ENCODE data around the gene SRP19.
"Not testable (repeated sequence)": the region's sequence is repeated elsewhere in the genome, so short reads cannot be mapped to it uniquely, and the experiment has no call there.

The SRP19 gene

GRCh38 chr5:112860929-112861637, at the start of gene SRP19:
Gene SRP19 (plus strand): TSS chr5:112861287. CDS start chr5:112861377, 90 bp downstream.
- DNase-seq = peak; percentile 97

DNA sequence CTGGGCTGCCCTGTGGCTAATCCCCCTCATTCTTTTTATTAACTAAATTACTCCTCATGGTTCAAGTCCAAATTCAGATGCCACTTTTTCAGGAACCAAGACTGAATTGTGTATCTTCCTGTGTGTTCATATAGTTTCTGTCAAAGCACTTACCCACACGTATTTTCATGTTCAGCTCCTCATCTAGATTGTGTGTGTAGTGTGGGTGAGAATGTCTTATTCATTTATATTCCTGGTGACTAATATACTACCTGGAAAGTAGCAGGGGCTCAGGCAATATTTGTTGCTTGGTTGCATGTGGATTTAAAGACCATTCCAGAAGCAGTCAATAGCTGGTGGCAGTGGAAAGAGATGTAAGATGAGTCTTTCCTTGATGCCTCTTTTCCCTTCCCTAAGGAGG, 48.5 kb upstream of the SRP19 start:
- no peak for DNase-seq

DNA sequence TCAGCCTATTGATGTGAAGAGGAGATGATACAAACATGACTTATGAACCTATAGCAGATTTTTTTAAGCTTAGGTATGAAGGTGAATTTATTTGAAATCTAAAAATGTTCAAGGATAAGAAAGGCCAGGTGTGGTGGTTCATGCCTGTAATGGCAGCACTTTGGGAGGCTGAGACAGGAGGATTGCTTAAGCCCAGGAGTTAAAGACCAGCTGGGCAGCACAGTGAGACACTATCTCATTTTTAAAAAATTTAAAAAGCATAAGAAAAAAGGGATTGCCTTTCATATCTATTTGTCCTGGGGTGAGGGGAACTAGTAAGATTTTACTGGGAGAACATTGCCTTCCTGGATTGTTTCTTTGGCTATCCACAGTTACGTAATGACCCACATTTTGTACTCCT, 40.8 kb upstream of the SRP19 start:
- DNase-seq = no peak

DNA sequence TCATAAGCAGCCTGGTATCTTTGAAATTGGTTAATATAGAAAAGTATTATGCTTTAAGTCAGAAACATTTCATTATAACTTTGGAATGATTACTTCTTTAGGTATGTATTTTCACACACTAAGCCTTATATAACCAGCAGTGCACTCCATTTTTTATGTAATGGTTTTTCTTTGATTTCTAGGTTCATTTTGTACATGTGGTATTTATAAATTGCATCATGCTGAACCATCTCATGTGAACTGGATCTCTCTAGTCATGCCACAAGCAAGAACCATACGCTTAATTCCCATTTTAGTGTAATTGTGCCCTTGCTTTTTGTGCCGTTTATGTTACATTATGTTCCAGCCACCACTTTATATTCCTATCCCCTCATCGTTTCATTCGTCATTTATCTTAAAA, 38.6 kb upstream of the SRP19 start:
- no peak for DNase-seq

DNA sequence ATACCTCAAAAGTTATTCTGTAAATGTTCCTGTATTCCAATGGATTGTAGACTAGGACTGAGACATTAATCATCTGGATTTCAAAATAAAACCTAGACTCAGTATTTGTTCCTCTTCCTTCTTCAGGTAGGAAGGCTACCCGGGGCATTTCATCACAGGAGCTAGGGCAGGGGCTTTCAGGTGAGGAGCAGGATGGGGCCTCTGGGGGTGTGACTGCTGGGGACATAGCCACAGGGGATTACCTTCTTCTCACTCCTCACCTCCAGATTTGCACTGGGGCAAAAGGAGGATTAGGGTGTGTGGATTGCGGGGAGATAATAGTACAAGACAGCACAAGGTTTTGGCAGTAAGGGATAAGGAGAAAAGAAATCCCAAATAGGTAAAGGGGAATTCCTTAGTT, 37.9 kb upstream of the SRP19 start:
- no peak for DNase-seq

- DNase-seq = no peak
Observed at GRCh38 chr5:112823656-112824055, 37.4 kb upstream of the SRP19 start.

DNA sequence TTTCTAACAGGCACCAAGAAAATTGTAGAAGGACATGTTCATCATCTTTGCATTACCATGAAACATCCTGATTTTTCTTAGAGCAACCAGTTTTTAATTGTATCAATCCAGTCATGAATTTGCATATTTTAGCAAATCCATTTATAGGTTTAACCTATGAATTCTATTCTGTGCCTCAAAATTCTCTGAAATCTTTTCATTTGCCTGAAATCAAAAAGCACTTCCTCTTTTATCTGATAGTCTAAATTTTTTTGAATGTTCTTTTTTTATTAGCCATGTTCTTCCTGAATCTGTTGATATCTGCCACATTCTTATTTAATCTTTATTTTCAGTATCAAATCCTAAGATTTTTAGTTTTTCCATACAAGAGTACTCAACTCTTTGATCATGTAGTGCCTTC, 36.9 kb upstream of the SRP19 start:
- no peak for DNase-seq

GRCh38 chr5:112830378-112830777, 30.7 kb upstream of the SRP19 start:
- no peak for DNase-seq

- no peak for DNase-seq
Observed at GRCh38 chr5:112833971-112834370, 27.1 kb upstream of the SRP19 start.

- DNase-seq = no peak
Observed at GRCh38 chr5:112844489-112844888, 16.6 kb upstream of the SRP19 start.

DNA sequence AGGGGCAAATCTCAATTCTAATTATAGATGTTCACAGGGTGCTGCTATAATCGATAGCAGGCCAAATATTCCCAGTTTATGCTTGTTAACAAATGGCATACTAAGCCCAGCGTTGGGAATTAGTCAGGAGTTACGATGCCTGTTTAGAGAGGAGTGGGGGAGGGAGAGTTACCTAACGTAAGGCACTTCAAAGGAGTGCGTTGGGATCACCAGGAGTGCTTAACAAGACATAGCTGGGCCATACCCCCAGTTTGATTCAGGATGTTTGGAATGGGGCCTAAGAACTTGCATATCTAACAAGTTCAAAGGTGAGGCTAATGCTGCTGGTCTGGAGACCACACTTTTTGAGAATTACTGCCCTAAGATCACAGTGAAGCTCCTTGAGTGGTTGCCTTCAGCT, 14.5 kb upstream of the SRP19 start:
- no peak for DNase-seq

DNA sequence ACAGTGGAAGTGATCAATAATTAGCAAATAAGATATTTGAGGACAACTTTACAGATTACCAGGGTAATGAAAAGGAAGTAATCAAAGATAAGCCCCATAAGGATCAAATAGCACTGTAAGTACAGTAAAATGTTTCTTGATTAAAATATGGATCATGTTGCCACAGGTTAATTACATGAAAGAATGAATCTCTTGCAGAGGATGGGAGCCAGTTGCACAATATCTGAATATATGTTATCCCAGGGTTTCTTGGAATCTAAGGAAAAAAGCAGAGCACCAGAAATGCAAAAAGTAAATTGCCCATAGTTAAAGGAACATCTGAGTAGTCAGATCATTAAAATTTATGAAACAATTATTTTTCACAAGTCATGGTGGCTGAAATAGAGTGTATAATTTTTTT, 13.8 kb upstream of the SRP19 start:
- no peak for DNase-seq

DNA sequence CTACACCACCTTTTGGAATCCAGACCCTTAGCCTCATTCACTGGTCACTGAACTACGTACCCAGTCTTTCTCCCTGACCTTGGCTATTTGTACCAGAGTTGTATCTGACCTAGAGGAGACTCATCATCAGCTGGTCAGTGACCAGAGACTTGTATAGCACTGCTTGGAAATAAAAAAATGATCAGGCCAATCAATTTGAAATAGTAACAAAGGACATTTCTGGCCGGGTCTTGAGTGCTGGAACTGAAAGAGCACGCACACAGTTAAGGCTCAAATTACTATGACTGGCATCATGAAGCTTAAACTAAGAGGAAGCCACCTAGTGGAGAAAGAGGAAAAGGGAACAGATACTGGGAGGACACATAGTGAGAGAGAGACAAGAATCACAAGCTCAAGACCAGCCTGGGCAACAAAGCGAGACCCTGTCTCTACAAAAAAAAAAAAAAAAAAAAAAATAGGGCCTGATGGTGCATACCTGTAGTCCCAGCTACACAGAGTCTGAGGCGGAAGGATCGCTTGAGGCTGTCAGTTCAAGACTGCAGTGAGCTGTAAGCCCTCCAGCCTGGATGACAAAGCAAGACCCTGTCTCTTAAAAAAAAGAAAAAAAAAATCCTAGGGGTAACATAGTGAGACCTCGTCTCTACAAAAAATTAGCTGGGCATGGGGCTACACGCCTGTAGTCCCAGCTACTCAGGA, 12.8 kb upstream of the SRP19 start:
- DNase-seq = peak; percentile 52

GRCh38 chr5:112849912-112850311, 11.2 kb upstream of the SRP19 start:
- no peak for DNase-seq

DNA sequence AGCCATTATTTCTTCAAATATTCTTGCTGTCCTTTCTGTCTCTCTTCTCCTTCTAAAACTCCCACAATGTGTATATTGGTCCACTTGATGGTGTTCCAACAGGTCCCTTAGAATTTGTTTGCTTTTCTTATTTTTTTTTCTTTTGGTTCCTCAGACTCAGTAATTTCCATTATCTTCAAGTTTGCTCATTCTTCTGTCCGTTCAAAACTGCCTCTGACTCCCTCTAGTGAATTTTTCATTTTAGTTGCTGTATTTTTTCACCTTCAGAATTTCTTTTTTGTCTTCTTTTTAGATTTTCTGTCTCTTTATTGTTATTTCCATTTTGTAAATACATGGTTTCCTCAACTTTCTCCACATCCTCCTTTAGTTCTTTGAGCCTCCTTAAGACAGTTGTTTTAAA, 6.4 kb upstream of the SRP19 start:
- DNase-seq = no peak

DNA sequence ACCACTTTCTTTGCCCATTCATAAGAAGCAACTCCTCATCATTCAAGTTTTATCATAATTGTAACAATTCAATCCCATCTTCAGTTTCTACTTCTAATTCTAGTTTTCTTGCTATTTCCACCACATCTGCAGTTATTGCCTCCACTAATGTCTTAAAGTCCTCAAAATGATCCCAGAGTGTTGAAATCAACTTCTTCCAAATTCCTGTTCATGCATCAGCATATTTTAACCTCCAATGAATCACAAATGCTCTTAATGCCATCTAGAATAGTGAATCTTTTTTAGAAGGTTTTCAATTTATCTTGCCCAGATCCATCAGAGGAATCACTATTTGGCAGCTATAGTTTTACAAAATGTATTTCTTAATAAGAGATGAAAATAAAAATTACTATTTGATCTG, 3.2 kb upstream of the SRP19 start:
- DNase-seq = no peak

DNA sequence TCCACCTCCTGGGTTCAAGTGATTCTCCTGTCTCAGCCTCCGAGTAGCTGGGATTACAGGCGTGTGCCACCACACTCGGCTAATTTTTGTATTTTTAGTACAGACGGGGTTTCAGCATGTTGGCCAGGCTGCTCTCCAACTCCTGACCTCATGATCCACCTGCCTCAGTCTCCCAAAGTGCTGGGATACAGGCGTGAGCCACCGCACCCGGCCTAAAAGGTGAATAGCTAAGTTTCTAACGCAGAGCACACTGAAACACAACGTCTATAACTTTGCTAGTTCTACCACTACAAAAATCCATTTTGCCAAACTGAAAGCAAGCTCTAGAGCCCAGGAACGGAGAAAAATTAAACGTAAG, 537 bp upstream of the SRP19 start:
- DNase-seq = not testable (repeated sequence)

- DNase-seq = no peak
Observed at GRCh38 chr5:112861638-112861985, 525 bp downstream of the SRP19 start.

DNA sequence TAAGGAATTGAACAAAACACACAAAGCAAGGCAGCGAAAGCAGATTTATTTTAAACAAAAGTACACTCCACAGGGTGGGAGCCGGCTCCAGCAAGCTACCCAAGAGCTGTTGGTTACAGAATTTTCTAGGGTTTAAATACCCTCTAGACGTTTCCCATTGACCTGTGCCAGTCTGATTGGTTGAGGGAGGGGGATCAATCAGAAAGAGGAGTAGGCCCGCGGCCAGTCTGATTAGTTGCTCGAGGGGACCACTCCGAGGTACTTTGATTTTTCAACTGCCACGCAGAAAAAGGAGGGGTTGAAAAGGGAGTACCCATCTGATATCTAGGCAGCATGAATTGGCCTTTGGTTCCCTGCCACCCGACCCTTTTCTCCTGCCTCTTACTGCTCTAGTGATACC, 998 bp downstream of the SRP19 start:
- DNase-seq = no peak

DNA sequence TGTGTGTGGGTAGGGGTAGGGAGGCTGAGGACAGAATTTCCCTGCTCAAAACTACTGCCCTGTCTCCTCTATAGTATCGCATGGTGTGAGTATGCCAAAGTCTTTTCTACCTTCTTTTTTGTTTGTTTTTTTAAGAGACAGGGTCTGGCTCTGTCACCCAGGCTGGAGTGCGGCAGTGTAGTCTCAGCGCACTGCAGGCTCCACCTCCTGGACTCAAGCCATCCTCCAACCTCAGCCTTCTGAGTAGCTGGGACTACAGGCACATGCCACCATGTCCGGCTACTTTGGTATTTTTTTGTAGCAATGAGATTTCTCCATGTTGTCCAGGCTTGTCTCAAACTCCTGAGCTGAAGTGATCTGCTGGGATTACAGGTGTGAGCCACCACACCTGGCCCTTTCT, 2.5 kb downstream of the SRP19 start:
- no peak for DNase-seq

GRCh38 chr5:112865128-112865527, 4.0 kb downstream of the SRP19 start:
- no peak for DNase-seq

- no peak for DNase-seq
Observed at GRCh38 chr5:112866739-112867138, 5.7 kb downstream of the SRP19 start.

GRCh38 chr5:112867411-112867810, 6.3 kb downstream of the SRP19 start:
- no peak for DNase-seq

DNA sequence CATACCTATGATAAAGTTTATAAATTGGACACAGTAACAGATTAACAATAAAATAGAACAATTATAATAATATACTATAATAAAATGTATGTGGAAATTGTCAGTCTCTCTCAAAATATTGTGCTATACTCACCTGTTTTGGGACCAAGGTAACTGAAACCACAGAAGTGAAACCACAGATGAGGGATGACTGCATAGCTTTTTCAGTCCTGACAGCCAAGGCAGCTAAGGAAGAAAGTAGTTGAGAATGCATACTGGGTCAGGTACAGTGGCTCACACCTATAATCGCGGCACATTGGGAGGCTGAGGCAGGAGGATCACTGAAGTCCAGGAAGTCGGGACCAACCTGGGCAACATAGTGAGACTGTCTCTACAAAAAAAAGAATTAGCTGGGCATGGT, 8.9 kb downstream of the SRP19 start:
- DNase-seq = no peak

DNA sequence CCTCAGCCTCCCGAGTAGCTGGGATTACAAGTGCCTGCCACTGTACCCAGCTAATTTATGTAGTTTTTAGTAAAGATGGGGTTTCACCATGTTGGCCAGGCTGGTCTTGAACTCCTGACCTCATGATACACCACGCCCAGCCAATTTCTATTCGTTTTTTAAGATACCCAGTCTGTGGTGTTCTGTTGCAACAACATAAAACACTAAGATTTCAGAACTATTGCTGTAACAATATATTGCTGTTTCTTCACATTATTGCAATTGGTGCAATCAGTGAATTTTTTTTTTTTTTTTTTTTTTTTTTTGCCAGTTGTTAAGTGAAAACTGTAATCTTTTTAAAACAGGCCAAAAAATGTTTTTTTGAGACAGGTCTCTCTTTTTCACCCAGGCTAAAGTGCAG, 9.9 kb downstream of the SRP19 start:
- no peak for DNase-seq
